Femur (tissue), 1 donor: Measurements from ENCODE around the gene SH3RF3.

Source experiments
- DNase-seq: peaks from one replicate; pipeline ENCODE4 v3.0.0-alpha.2; 2017

The SH3RF3 gene

GRCh38 chr2:109318150-109318948, 189.3 kb downstream of the SH3RF3 start:
- DNase-seq = peak; percentile 93

- no peak for DNase-seq
Measured at GRCh38 chr2:109318949-109319342, 189.9 kb downstream of the SH3RF3 start.

GRCh38 chr2:109320195-109320922, 191.4 kb downstream of the SH3RF3 start:
- no peak for DNase-seq

GRCh38 chr2:109321570-109321969, 192.6 kb downstream of the SH3RF3 start:
- DNase-seq = no peak

- DNase-seq = peak; percentile 86
Measured at GRCh38 chr2:109322111-109322510, 193.1 kb downstream of the SH3RF3 start.

- DNase-seq = no peak
Measured at GRCh38 chr2:109322641-109323040, 193.6 kb downstream of the SH3RF3 start.

- DNase-seq = peak; percentile 90
Measured at GRCh38 chr2:109324861-109325260, 195.9 kb downstream of the SH3RF3 start.

- DNase-seq = no peak
Measured at GRCh38 chr2:109325570-109325969, 196.6 kb downstream of the SH3RF3 start.

GRCh38 chr2:109326306-109326705, 197.3 kb downstream of the SH3RF3 start:
- no peak for DNase-seq

- no peak for DNase-seq
Measured at GRCh38 chr2:109330056-109330455, 201.1 kb downstream of the SH3RF3 start.

GRCh38 chr2:109331081-109331480, 202.1 kb downstream of the SH3RF3 start:
- DNase-seq = peak; percentile 48

- DNase-seq = peak; percentile 87
Measured at GRCh38 chr2:109331896-109332848, 203.2 kb downstream of the SH3RF3 start.

- no peak for DNase-seq
Measured at GRCh38 chr2:109332880-109333279, 203.9 kb downstream of the SH3RF3 start.

- DNase-seq = no peak
Measured at GRCh38 chr2:109333414-109334210, 204.6 kb downstream of the SH3RF3 start.

GRCh38 chr2:109335631-109336176, 206.7 kb downstream of the SH3RF3 start:
- DNase-seq = peak; percentile 37

- peak; percentile 12 for DNase-seq
Measured at GRCh38 chr2:109336296-109336695, 207.3 kb downstream of the SH3RF3 start.

GRCh38 chr2:109337221-109337620, 208.2 kb downstream of the SH3RF3 start:
- peak; percentile 7 for DNase-seq

GRCh38 chr2:109339519-109339966, 210.5 kb downstream of the SH3RF3 start:
- peak; percentile 8 for DNase-seq

GRCh38 chr2:109340381-109340780, 211.4 kb downstream of the SH3RF3 start:
- DNase-seq = peak; percentile 6

- no peak for DNase-seq
Measured at GRCh38 chr2:109341355-109342255, 212.6 kb downstream of the SH3RF3 start.
